ENCODE data around the gene ZNF324. TPM values are rescaled to one million over a fixed set of nuclear protein-coding genes. Genes with fewer than 3 reads are reported as not detected.
A peak's percentile ranks its signal among the peaks of the same experiment; 100 is the strongest.
"Not testable (repeated sequence)": the region's sequence is repeated elsewhere in the genome, so short reads cannot be mapped to it uniquely, and the experiment has no call there.

ZNF324 gene
- total RNA-seq, 6 donors from 2014 or later = 10.8 to 39.8 (median 18.0) TPM

GRCh38 chr19:58483776-58484175, 16.9 kb downstream of the ZNF324 start:
- no peaks in the 10 kb centered on the region for H3K4me1 ChIP-seq
- ATAC-seq (ENCODE audit: low FRiP score in 2 of 2) (no peak), DNase-seq (no peak)
- 90 to 92% methylated on average over 2 of the region's 2 CpGs for WGBS, 2 donors
- no peak overlapping the region for H3K27ac ChIP-seq
- TF ChIP-seq EP300 (IDR thresholded peaks at IDR 0.05) (no peak), CTCF (IDR thresholded peaks at IDR 0.05) (no peak), POLR2A (IDR thresholded peaks at IDR 0.05) (no peak), POLR2AphosphoS5 (IDR thresholded peaks at IDR 0.05) (no peak)
- no peak overlapping the region for H3K4me3 ChIP-seq
- peaks cover 0 to 28% (median 22%) of the 10 kb centered on the region in 4 donors for H3K36me3 ChIP-seq
- H3K9me3 ChIP-seq = no peaks in the 10 kb centered on the region
- H3K27me3 ChIP-seq = no peaks in the 10 kb centered on the region

GRCh38 chr19:58484349-58484748, 17.5 kb downstream of the ZNF324 start:
- WGBS, 2 donors = 84 to 89% methylated on average over 5 of the region's 5 CpGs
- H3K4me3 ChIP-seq; H3K27me3 ChIP-seq; H3K9me3 ChIP-seq; DNase-seq; ATAC-seq (ENCODE audit: low FRiP score in 2 of 2); H3K27ac ChIP-seq; H3K4me1 ChIP-seq: not testable (repeated sequence)
- H3K36me3 ChIP-seq = peaks cover 0 to 22% (median 20%) of the 10 kb centered on the region in 4 donors

GRCh38 chr19:58491393-58491792, 24.5 kb downstream of the ZNF324 start:
- TF ChIP-seq EP300 (IDR thresholded peaks at IDR 0.05) (no peak), POLR2A (IDR thresholded peaks at IDR 0.05) (no peak)
- no peak overlapping the region for H3K27ac ChIP-seq
- H3K4me1 ChIP-seq = no peaks in the 10 kb centered on the region
- WGBS, 2 donors = 84% methylated on average over 5 of the region's 5 CpGs
- no peak for ATAC-seq (ENCODE audit: low FRiP score in 2 of 2)
- no peaks in the 10 kb centered on the region for H3K9me3 ChIP-seq
- H3K36me3 ChIP-seq = no peaks in the 10 kb centered on the region
- DNase-seq = no peak
- no peak overlapping the region for H3K4me3 ChIP-seq
- H3K27me3 ChIP-seq = no peaks in the 10 kb centered on the region

GRCh38 chr19:58492265-58492664, 25.4 kb downstream of the ZNF324 start:
- TF ChIP-seq EP300 (IDR thresholded peaks at IDR 0.05) (no peak), POLR2A (IDR thresholded peaks at IDR 0.05) (no peak)
- WGBS, 2 donors = 92 to 93% methylated on average over 14 of the region's 14 CpGs
- Histone ChIP-seq H3K4me1 (no peaks in the 10 kb centered on the region), H3K36me3 (no peaks in the 10 kb centered on the region), H3K27me3 (no peaks in the 10 kb centered on the region), H3K27ac (no peak overlapping the region), H3K4me3 (no peak overlapping the region), H3K9me3 (no peaks in the 10 kb centered on the region)
- ATAC-seq (ENCODE audit: low FRiP score in 2 of 2) (no peak), DNase-seq (no peak)

GRCh38 chr19:58497634-58498170, 30.8 kb downstream of the ZNF324 start:
- H3K36me3 ChIP-seq = no peaks in the 10 kb centered on the region
- H3K4me1 ChIP-seq = peaks cover 18 to 27% (median 21%) of the 10 kb centered on the region in 4 donors
- no peaks in the 10 kb centered on the region for H3K27me3 ChIP-seq
- TF ChIP-seq EP300 (IDR thresholded peaks at IDR 0.05) = no peak
- TF ChIP-seq CTCF (IDR thresholded peaks at IDR 0.05) = no peak
- TF ChIP-seq POLR2A (IDR thresholded peaks at IDR 0.05) = no peak
- no peak for TF ChIP-seq POLR2AphosphoS5 (IDR thresholded peaks at IDR 0.05)
- no peak for DNase-seq
- WGBS, 2 donors = 91 to 93% methylated on average over 7 to 8 of the region's 8 CpGs
- ATAC-seq (ENCODE audit: low FRiP score in 2 of 2) = no peak
- H3K4me3 ChIP-seq = no peak overlapping the region
- no peak overlapping the region for H3K27ac ChIP-seq
- no peaks in the 10 kb centered on the region for H3K9me3 ChIP-seq

- H3K4me3 ChIP-seq = peak overlapping the region; percentile 29 to 73 (median 62)
- H3K9me3 ChIP-seq = no peaks in the 10 kb centered on the region
- no peaks in the 10 kb centered on the region for H3K36me3 ChIP-seq
- no peak for DNase-seq
- ATAC-seq (ENCODE audit: low FRiP score in 2 of 2) = peak in 1 of 2 donors; percentile 1
- peaks cover 18 to 27% (median 21%) of the 10 kb centered on the region in 4 donors for H3K4me1 ChIP-seq
- TF ChIP-seq POLR2A (IDR thresholded peaks at IDR 0.05) = no peak
- TF ChIP-seq CTCF (IDR thresholded peaks at IDR 0.05) = no peak
- no peak for TF ChIP-seq POLR2AphosphoS5 (IDR thresholded peaks at IDR 0.05)
- TF ChIP-seq EP300 (IDR thresholded peaks at IDR 0.05) = no peak
- peak overlapping the region; percentile 42 to 90 (median 81) for H3K27ac ChIP-seq
- WGBS, 2 donors = 65 to 78% methylated on average over 9 to 22 of the region's 22 CpGs
- H3K27me3 ChIP-seq = no peaks in the 10 kb centered on the region
These were observed 31.6 kb downstream of the ZNF324 start for GRCh38 chr19:58498316-58499020.

Measured in upper lobe of left lung (tissue), 6 donors.